Osteoblast (primary cell): ENCODE results near the gene ANKRD33B. TPM values are rescaled to one million over a fixed set of nuclear protein-coding genes. Genes with fewer than 3 reads are reported as not detected.

Experiments used
- DNase-seq: peaks from one replicate; pipeline ENCODE4 v3.0.0; 2011; ENCODE audit warnings: low spot score, mixed read lengths; ENCODE audit not compliant: insufficient read length; ENCODE audit errors: missing footprints
- H2AFZ ChIP-seq: 2 replicates; pipeline ENCODE4 v1.6.0; 2011; ENCODE audit warnings: mild to moderate bottlenecking, low read length
- H3K27ac ChIP-seq: 2 replicates; pipeline ENCODE4 v1.5.1; 2011; ENCODE audit warnings: mild to moderate bottlenecking, low read depth, low read length, moderate library complexity
- H3K27me3 ChIP-seq: 2 replicates; pipeline ENCODE4 v1.6.0; 2012; ENCODE audit warnings: mild to moderate bottlenecking, control low read depth, inconsistent platforms, low read length, moderate library complexity; ENCODE audit not compliant: insufficient read depth
- H3K36me3 ChIP-seq: 2 replicates; pipeline ENCODE4 v1.5.1; 2011; ENCODE audit warnings: mild to moderate bottlenecking, low read length, control low read depth, moderate library complexity; ENCODE audit not compliant: insufficient read depth
- H3K4me1 ChIP-seq: 2 replicates; pipeline ENCODE4 v1.5.1; 2011; ENCODE audit warnings: mild to moderate bottlenecking, low read length, control low read depth, moderate library complexity; ENCODE audit not compliant: insufficient read depth
- H3K4me2 ChIP-seq: 2 replicates; pipeline ENCODE4 v1.6.0; 2011; ENCODE audit warnings: mild to moderate bottlenecking, low read length; ENCODE audit not compliant: insufficient read depth
- H3K4me3 ChIP-seq: fragments of 200-600 bp; sonication (generic); 3 replicates; pipeline ENCODE4 v1.5.1; 2012; ENCODE audit warnings: mild to moderate bottlenecking, low read length, inconsistent platforms; ENCODE audit not compliant: insufficient read depth
- H3K79me2 ChIP-seq: 2 replicates; pipeline ENCODE4 v1.6.0; 2012; ENCODE audit warnings: mild to moderate bottlenecking, low read length, control low read depth, inconsistent platforms; ENCODE audit not compliant: insufficient read depth
- H3K9me3 ChIP-seq: 2 replicates; pipeline ENCODE4 v1.5.1; 2011; ENCODE audit warnings: low read depth, low read length, control low read depth
- H4K20me1 ChIP-seq: 2 replicates; pipeline ENCODE4 v1.6.0; 2012; ENCODE audit warnings: mild to moderate bottlenecking, low read length, control low read depth; ENCODE audit not compliant: insufficient read depth
- total RNA-seq: library from RNA; depleted of rRNA; stranded (reverse); fragments of >200 nt; gene quantifications from 2 replicates; pipeline ENCODE4 v1.2.3, GENCODE V29; 2012
- TF ChIP-seq, protein P1 (sequence below): IDR thresholded peaks from 2 replicates; pipeline ENCODE4 v1.5.1; 2011; ENCODE audit warnings: mild to moderate bottlenecking, low read depth, low read length, moderate library complexity; ENCODE audit errors: extremely low read depth

ANKRD33B gene
- total RNA-seq, 1 donor, result 5.1 TPM

DNA sequence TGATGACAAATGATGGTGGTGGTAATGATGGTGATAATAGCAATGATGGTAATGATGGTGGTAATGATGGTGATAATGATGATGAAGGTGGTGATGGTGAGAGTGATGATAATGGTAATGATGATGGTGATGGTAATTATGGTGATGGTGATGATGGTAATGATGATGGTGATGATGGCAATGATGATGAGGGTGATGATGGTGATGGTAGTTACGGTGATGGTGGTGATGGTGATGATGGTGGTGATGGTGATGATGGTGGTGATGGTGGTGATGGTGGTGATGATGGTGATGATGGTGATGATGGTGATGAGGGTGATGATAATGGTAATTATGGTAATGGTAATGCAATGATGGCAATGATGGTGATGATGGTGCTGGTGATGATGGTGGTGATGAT is 106.1 kb downstream of the ANKRD33B start:
- Histone ChIP-seq H3K4me2 (no peak overlapping the region), H3K79me2 (no peaks in the 10 kb centered on the region), H3K27ac (no peak overlapping the region), H3K4me3 (no peak overlapping the region), H2AFZ (no peak overlapping the region), H3K4me1 (no peaks in the 10 kb centered on the region), H3K27me3 (no peaks in the 10 kb centered on the region), H3K9me3 (no peaks in the 10 kb centered on the region), H4K20me1 (no peaks in the 10 kb centered on the region), H3K36me3 (no peaks in the 10 kb centered on the region)
- no peak for DNase-seq
- TF ChIP-seq, protein P1, sequence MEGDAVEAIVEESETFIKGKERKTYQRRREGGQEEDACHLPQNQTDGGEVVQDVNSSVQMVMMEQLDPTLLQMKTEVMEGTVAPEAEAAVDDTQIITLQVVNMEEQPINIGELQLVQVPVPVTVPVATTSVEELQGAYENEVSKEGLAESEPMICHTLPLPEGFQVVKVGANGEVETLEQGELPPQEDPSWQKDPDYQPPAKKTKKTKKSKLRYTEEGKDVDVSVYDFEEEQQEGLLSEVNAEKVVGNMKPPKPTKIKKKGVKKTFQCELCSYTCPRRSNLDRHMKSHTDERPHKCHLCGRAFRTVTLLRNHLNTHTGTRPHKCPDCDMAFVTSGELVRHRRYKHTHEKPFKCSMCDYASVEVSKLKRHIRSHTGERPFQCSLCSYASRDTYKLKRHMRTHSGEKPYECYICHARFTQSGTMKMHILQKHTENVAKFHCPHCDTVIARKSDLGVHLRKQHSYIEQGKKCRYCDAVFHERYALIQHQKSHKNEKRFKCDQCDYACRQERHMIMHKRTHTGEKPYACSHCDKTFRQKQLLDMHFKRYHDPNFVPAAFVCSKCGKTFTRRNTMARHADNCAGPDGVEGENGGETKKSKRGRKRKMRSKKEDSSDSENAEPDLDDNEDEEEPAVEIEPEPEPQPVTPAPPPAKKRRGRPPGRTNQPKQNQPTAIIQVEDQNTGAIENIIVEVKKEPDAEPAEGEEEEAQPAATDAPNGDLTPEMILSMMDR, result no peak

DNA sequence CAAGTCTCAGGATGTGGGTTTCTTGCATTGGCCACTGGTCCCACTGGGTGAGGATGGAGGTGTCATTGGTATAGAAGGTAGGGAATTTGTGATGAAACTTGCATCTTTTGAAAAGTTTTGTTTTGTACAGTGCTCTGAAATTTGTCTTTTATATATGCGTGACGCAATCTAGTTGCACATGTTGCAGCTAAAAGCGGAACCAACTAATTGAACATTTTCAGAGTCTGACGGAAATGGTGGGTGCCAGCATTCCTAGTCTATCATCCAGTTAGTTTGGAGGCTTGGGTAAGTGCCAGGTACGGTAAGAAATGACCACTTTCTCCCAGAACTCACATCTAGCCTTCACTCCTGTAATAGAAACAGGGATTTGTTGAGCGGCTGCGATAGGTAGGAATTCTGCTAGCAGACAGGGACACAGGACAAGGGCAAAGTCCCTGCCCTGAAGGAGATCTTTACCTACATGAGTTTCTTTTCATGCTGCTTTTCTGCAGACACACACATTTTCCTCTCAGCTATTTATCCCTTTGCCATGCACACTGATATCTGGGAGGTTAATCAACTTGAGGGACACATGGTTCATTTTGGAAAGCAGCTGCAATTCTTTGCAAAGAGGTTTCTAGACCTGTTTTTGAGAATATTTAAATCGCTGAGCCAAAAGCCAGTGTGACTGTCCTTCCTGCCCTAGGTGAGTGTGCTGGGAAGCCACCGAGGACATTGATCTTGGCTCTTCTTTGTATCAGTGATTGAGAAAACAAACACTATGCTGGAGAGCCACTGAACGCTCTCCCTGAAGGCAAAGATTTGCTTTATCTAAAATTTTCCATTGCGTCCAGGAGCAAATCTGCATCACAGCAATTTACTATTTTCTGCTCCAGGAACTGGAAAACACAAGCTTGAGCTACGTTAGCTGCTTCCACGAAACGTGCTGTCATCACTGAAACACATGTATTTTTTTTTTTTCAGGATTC is 107.5 kb downstream of the ANKRD33B start:
- TF ChIP-seq, protein P1, result no peak
- Histone ChIP-seq H3K4me2 (no peak overlapping the region), H3K9me3 (no peaks in the 10 kb centered on the region), H2AFZ (no peak overlapping the region), H3K79me2 (no peaks in the 10 kb centered on the region), H3K36me3 (no peaks in the 10 kb centered on the region), H3K27ac (no peak overlapping the region), H3K27me3 (no peaks in the 10 kb centered on the region), H3K4me3 (no peak overlapping the region), H3K4me1 (no peaks in the 10 kb centered on the region), H4K20me1 (no peaks in the 10 kb centered on the region)
- no peak for DNase-seq

DNA sequence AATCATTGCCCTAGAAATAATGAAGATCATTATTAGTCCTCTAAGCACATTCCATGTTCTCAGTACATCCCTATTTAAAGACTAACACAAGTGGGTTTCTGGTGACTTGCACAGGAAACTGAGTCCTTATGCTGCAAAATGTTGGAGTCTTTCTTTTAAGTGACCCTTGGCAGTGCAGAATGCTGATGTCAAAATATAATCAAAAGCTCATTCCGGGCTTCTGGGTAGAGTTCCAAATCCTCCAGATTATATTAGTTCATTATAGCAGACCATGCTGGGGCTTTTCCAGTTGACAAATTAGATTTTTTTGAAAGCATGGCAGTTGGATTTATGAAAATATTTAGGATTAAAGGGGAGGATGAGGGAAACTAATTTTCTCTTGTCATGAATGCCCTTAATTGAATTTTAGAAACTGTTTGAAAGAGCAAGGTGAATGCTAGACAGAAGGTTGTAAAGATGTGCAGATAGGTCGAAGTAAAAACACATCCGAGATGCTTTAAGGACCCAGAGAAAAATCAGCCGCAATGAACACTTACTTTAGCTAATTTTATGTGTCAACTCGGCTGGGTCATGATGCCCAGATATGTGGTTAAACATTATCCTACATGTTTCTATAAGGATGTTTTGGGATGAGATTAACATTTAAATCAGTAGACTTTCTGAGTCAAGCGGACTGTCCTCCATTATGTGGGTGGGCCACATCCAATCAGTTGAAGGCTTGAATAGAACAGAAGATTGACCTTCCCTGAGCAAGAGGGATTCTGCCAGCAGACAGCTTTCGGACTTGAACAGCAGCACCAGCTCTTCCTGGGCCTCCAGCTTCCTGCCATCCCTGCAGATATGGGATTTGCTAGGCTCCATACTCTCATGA is 108.5 kb downstream of the ANKRD33B start:
- TF ChIP-seq, protein P1, result no peak
- no peaks in the 10 kb centered on the region for H3K79me2 ChIP-seq
- no peak overlapping the region for H3K27ac ChIP-seq
- no peak overlapping the region for H3K4me3 ChIP-seq
- no peaks in the 10 kb centered on the region for H3K27me3 ChIP-seq
- no peak overlapping the region for H3K4me2 ChIP-seq
- no peaks in the 10 kb centered on the region for H3K4me1 ChIP-seq
- H4K20me1 ChIP-seq, result no peaks in the 10 kb centered on the region
- H2AFZ ChIP-seq, result no peak overlapping the region
- peaks cover 6% of the 10 kb centered on the region for H3K36me3 ChIP-seq
- no peaks in the 10 kb centered on the region for H3K9me3 ChIP-seq
- DNase-seq, result no peak

DNA sequence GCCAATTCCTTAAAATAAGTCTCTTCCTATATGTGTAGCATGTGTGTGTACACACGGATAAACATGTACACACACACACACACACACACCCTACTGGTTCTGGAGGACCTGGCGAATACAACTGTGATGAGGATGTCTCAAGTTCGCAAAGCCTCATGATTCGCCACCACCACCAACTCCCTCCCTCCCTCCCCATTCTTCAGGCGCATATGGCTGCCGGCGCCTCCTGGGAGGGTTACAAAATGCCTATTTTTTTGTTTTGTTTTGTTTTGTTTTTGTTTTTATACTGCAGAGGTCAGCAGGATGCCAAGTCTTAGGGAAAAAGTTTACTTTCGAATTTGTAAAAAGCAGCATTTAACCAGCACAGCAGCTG is 109.1 kb downstream of the ANKRD33B start:
- peak overlapping the region; percentile 41 for H3K4me2 ChIP-seq
- H3K4me3 ChIP-seq, result no peak overlapping the region
- no peak overlapping the region for H3K27ac ChIP-seq
- H2AFZ ChIP-seq, result no peak overlapping the region
- H3K27me3 ChIP-seq, result no peaks in the 10 kb centered on the region
- TF ChIP-seq, protein P1, result no peak
- peaks cover 12% of the 10 kb centered on the region for H3K36me3 ChIP-seq
- H4K20me1 ChIP-seq, result no peaks in the 10 kb centered on the region
- no peaks in the 10 kb centered on the region for H3K79me2 ChIP-seq
- no peaks in the 10 kb centered on the region for H3K9me3 ChIP-seq
- no peaks in the 10 kb centered on the region for H3K4me1 ChIP-seq
- no peak for DNase-seq
